ENCODE data around the gene RAD51C. TPM values are rescaled to one million over a fixed set of nuclear protein-coding genes. Genes with fewer than 3 reads are reported as not detected.
A peak's percentile ranks its signal among the peaks of the same experiment; 100 is the strongest.

RAD51C gene
- total and polyA plus RNA-seq, 2 donors (not counting 1 experiment from before 2014, with no cell fraction given) = 27.7 to 29.1 TPM

- H3K9ac ChIP-seq (ENCODE audit: insufficient read depth, low read length) = no peak overlapping the region
- TF ChIP-seq CTCF (conservative IDR thresholded peaks at IDR 0.05 in 1 of 2, IDR thresholded peaks at IDR 0.05 in 1 of 2; ENCODE audit: low read depth in 1 of 2, low read length in 2 of 2) (no peak), EZH2 (IDR thresholded peaks at IDR 0.05; ENCODE audit: low read length, missing control alignments) (no peak)
- no peak overlapping the region for H3K4me3 ChIP-seq (replicated peaks in 1 of 4; ENCODE audit: control extremely low read depth in 1 of 4, insufficient read depth in 1 of 4, low read depth in 3 of 4, low read length in 4 of 4)
- no peak overlapping the region for H2AFZ ChIP-seq (ENCODE audit: low read length)
- DNase-seq (ENCODE audit: low read depth in 2 of 2) = no peak
- no peaks in the 10 kb centered on the region for H3K27me3 ChIP-seq (ENCODE audit: control insufficient read depth, insufficient read depth, low read length)
- no peaks in the 10 kb centered on the region for H3K9me3 ChIP-seq (ENCODE audit: control insufficient read depth, insufficient read depth, low read depth, low read length)
- no peak overlapping the region for H3K27ac ChIP-seq (ENCODE audit: insufficient read depth, low read length)
- H3K79me2 ChIP-seq (ENCODE audit: control insufficient read depth, insufficient read depth, low read length) = no peaks in the 10 kb centered on the region
- H3K4me2 ChIP-seq (ENCODE audit: extremely low read depth, insufficient read depth, low read length) = no peak overlapping the region
- H3K36me3 ChIP-seq (ENCODE audit: control insufficient read depth, insufficient read depth, low read length) = no peaks in the 10 kb centered on the region
- H4K20me1 ChIP-seq (ENCODE audit: control insufficient read depth, extremely low read depth, insufficient read depth, low read length) = no peaks in the 10 kb centered on the region
- H3K4me1 ChIP-seq (ENCODE audit: control insufficient read depth, extremely low read depth, insufficient read depth, low read length) = no peaks in the 10 kb centered on the region
Observed at GRCh38 chr17:58703916-58704286, 11.5 kb downstream of the RAD51C start.

- Histone ChIP-seq H3K27ac (ENCODE audit: insufficient read depth, low read length) (no peak overlapping the region), H3K79me2 (ENCODE audit: control insufficient read depth, insufficient read depth, low read length) (no peaks in the 10 kb centered on the region), H2AFZ (ENCODE audit: low read length) (no peak overlapping the region), H3K36me3 (ENCODE audit: control insufficient read depth, insufficient read depth, low read length) (no peaks in the 10 kb centered on the region), H4K20me1 (ENCODE audit: control insufficient read depth, extremely low read depth, insufficient read depth, low read length) (no peaks in the 10 kb centered on the region), H3K9ac (ENCODE audit: insufficient read depth, low read length) (no peak overlapping the region), H3K9me3 (ENCODE audit: control insufficient read depth, insufficient read depth, low read depth, low read length) (no peaks in the 10 kb centered on the region), H3K4me3 (replicated peaks in 1 of 4; ENCODE audit: control extremely low read depth in 1 of 4, insufficient read depth in 1 of 4, low read depth in 3 of 4, low read length in 4 of 4) (no peak overlapping the region), H3K4me1 (ENCODE audit: control insufficient read depth, extremely low read depth, insufficient read depth, low read length) (no peaks in the 10 kb centered on the region), H3K27me3 (ENCODE audit: control insufficient read depth, insufficient read depth, low read length) (no peaks in the 10 kb centered on the region), H3K4me2 (ENCODE audit: extremely low read depth, insufficient read depth, low read length) (no peak overlapping the region)
- DNase-seq (ENCODE audit: low read depth in 2 of 2) = peak in 1 of 2 donors; percentile 23
- no peak for TF ChIP-seq EZH2 (IDR thresholded peaks at IDR 0.05; ENCODE audit: low read length, missing control alignments)
- no peak for TF ChIP-seq CTCF (conservative IDR thresholded peaks at IDR 0.05 in 1 of 2, IDR thresholded peaks at IDR 0.05 in 1 of 2; ENCODE audit: low read depth in 1 of 2, low read length in 2 of 2)
Observed at GRCh38 chr17:58706351-58707140, 14.1 kb downstream of the RAD51C start.

GRCh38 chr17:58710948-58711552 lies 18.6 kb downstream of the RAD51C start:
- no peaks in the 10 kb centered on the region for H3K36me3 ChIP-seq (ENCODE audit: control insufficient read depth, insufficient read depth, low read length)
- H3K27ac ChIP-seq (ENCODE audit: insufficient read depth, low read length) = no peak overlapping the region
- H3K79me2 ChIP-seq (ENCODE audit: control insufficient read depth, insufficient read depth, low read length) = no peaks in the 10 kb centered on the region
- no peaks in the 10 kb centered on the region for H3K9me3 ChIP-seq (ENCODE audit: control insufficient read depth, insufficient read depth, low read depth, low read length)
- H3K4me1 ChIP-seq (ENCODE audit: control insufficient read depth, extremely low read depth, insufficient read depth, low read length) = no peaks in the 10 kb centered on the region
- TF ChIP-seq CTCF (conservative IDR thresholded peaks at IDR 0.05 in 1 of 2, IDR thresholded peaks at IDR 0.05 in 1 of 2; ENCODE audit: low read depth in 1 of 2, low read length in 2 of 2) = peak; percentile 50 to 59
- no peak for TF ChIP-seq EZH2 (IDR thresholded peaks at IDR 0.05; ENCODE audit: low read length, missing control alignments)
- no peak overlapping the region for H3K4me3 ChIP-seq (replicated peaks in 1 of 4; ENCODE audit: control extremely low read depth in 1 of 4, insufficient read depth in 1 of 4, low read depth in 3 of 4, low read length in 4 of 4)
- no peaks in the 10 kb centered on the region for H3K27me3 ChIP-seq (ENCODE audit: control insufficient read depth, insufficient read depth, low read length)
- DNase-seq (ENCODE audit: low read depth in 2 of 2) = peak; percentile 41 to 81
- no peaks in the 10 kb centered on the region for H4K20me1 ChIP-seq (ENCODE audit: control insufficient read depth, extremely low read depth, insufficient read depth, low read length)
- no peak overlapping the region for H3K9ac ChIP-seq (ENCODE audit: insufficient read depth, low read length)
- no peak overlapping the region for H2AFZ ChIP-seq (ENCODE audit: low read length)
- H3K4me2 ChIP-seq (ENCODE audit: extremely low read depth, insufficient read depth, low read length) = no peak overlapping the region
